SK-N-SH treated with all-trans-retinoic acid at 6 μM for 48 hours (cell line): Measurements from ENCODE around the gene AGAP2.

Source experiments
- ARNTL ChIP-seq: fragments of 450-650 bp; formaldehyde crosslinking; IDR thresholded peaks from 2 replicates; pipeline ENCODE4 v1.5.0; 2020; ENCODE audit warnings: low read depth, mild to moderate bottlenecking, moderate library complexity, borderline replicate concordance
- CREB5 ChIP-seq: fragments of 250-450 bp; sonication (Bioruptor Pico); IDR thresholded peaks from 2 replicates; pipeline ENCODE4 v1.5.1; 2020; ENCODE audit warnings: low read depth, mild to moderate bottlenecking, moderate library complexity
- CSRNP3 ChIP-seq: fragments of 250-450 bp; sonication (Bioruptor Pico); IDR thresholded peaks from 2 replicates; pipeline ENCODE4 v1.5.1; 2021; ENCODE audit warnings: mild to moderate bottlenecking, moderate library complexity
- ESRRG ChIP-seq: fragments of 250-450 bp; sonication (Bioruptor Pico); IDR thresholded peaks from 2 replicates; pipeline ENCODE4 v1.6.1; 2021; ENCODE audit warnings: mild to moderate bottlenecking
- PATZ1 ChIP-seq: fragments of 250-450 bp; sonication (Bioruptor Pico); IDR thresholded peaks from 2 replicates; pipeline ENCODE4 v1.8.0; 2020; ENCODE audit warnings: mild to moderate bottlenecking, moderate library complexity, borderline replicate concordance
- POU6F1 ChIP-seq: fragments of 250-450 bp; sonication (Bioruptor Pico); IDR thresholded peaks from 2 replicates; pipeline ENCODE4 v1.8.0; 2021; ENCODE audit warnings: low read depth, mild to moderate bottlenecking, moderate library complexity, borderline replicate concordance
- PPARA ChIP-seq: fragments of 250-450 bp; sonication (Bioruptor Pico); IDR thresholded peaks from 2 replicates; pipeline ENCODE4 v1.5.0; 2020; ENCODE audit warnings: mild to moderate bottlenecking, borderline replicate concordance
- RARB ChIP-seq: fragments of 250-450 bp; sonication (Bioruptor Pico); IDR thresholded peaks from 2 replicates; pipeline ENCODE4 v1.8.0; 2021; ENCODE audit warnings: mild to moderate bottlenecking, moderate library complexity
- SNAI2 ChIP-seq: fragments of 250-450 bp; sonication (Bioruptor Pico); IDR thresholded peaks from 2 replicates; pipeline ENCODE4 v1.5.0; 2020; ENCODE audit warnings: mild to moderate bottlenecking, moderate library complexity
- TSHZ2 ChIP-seq: fragments of 250-450 bp; sonication (Bioruptor Pico); IDR thresholded peaks from 2 replicates; pipeline ENCODE4 v1.5.0; 2020; ENCODE audit warnings: mild to moderate bottlenecking, moderate library complexity
- ZFP3 ChIP-seq: fragments of 250-450 bp; sonication (Bioruptor Pico); IDR thresholded peaks from 2 replicates; pipeline ENCODE4 v1.5.0; 2020; ENCODE audit warnings: mild to moderate bottlenecking, moderate library complexity
- ZFP30 ChIP-seq: fragments of 450-650 bp; formaldehyde crosslinking; IDR thresholded peaks from 2 replicates; pipeline ENCODE4 v1.5.0; 2022; ENCODE audit warnings: mild to moderate bottlenecking, moderate library complexity
- ZNF565 ChIP-seq: fragments of 450-650 bp; formaldehyde crosslinking; conservative IDR thresholded peaks from 2 replicates; pipeline ENCODE4 v1.5.0; 2020; ENCODE audit warnings: low read depth, mild to moderate bottlenecking, moderate library complexity

GRCh38 chr12:57716305-57716704 lies 22.2 kb downstream of the AGAP2 start:
- TF ChIP-seq CSRNP3 (no peak), PATZ1 (CRISPR knock-in tag) (no peak), SNAI2 (CRISPR knock-in tag) (no peak), TSHZ2 (no peak), ARNTL (CRISPR knock-in tag) (no peak), CREB5 (no peak), POU6F1 (CRISPR knock-in tag) (no peak), ZNF565 (CRISPR knock-in tag) (no peak), ZFP3 (CRISPR knock-in tag) (no peak), ZFP30 (no peak), RARB (CRISPR knock-in tag) (no peak), ESRRG (no peak), PPARA (CRISPR knock-in tag) (no peak)
